ENCODE measurements around the gene ERFE. TPM values are rescaled to one million over a fixed set of nuclear protein-coding genes. Genes with fewer than 3 reads are reported as not detected.
"Not testable (repeated sequence)": the region's sequence is repeated elsewhere in the genome, so short reads cannot be mapped to it uniquely, and the experiment has no call there.

The ERFE gene
- total and polyA plus RNA-seq, 9 donors, result 6.1 to 25.0 (median 9.2) TPM

DNA sequence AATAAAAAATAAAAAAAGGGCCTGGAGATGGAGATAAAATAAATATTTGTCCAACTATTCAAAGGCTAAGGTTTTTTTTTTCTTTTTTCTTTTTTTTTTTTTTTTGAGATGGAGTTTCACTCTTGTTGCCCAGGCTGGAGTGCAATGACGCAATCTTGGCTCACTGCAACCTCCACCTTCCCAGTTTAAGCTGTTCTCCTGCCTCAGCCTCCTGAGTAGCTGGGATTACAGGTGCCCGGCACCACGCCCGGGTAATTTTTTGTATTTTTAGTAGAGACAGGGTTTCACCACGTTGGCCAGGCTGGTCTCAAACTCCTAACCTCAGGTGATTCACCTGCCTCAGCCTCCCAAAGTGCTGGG, 12.3 kb downstream of the ERFE start:
- H3K27me3 ChIP-seq (ENCODE audit: control insufficient read depth, insufficient read depth, low read length); DNase-seq; H3K9me3 ChIP-seq (replicated peaks; ENCODE audit: control insufficient read depth, low read depth, low read length); H3K27ac ChIP-seq (ENCODE audit: low read length); H3K4me1 ChIP-seq (ENCODE audit: control insufficient read depth, insufficient read depth, low read length); H3K4me3 ChIP-seq (ENCODE audit: low read length): not testable (repeated sequence)
- no CpG with 5 or more reads among the region's 5 CpGs for WGBS (ENCODE audit: insufficient coverage)
- H3K36me3 ChIP-seq (ENCODE audit: control insufficient read depth, insufficient read depth, low read length), result peaks cover 79% of the 10 kb centered on the region

DNA sequence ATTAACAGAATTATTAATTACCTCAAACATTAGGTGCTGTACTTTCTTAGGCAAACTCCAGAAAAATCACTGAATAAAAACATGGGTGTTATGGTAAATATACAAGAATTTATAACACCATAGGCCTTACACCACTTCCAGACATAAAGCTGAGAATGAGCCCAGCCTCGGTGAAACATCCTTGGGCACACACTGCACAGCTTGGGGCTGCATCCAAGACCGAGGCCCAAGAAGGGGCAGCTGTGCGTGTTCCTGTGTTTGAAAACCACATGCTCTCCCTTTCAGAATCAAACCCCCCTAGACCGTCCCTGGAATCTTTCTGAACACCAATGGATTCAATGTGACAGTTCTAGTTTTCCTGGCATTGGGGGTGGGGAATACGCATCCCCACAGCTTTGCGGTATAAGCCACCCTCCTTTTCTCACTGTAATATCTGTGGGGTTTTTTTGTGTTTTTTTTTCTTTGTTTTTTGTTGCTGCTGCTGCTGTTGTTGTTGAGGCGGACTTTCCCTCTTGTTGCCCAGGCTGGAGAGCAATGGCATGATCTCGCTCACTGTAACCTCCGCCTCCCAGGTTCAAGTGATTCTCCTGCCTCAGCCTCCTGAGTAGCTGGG, 12.9 kb downstream of the ERFE start:
- no peak for DNase-seq
- 41% methylated on average over 3 of the region's 9 CpGs for WGBS (ENCODE audit: insufficient coverage)
- H3K9me3 ChIP-seq (replicated peaks; ENCODE audit: control insufficient read depth, low read depth, low read length), result no peaks in the 10 kb centered on the region
- H3K36me3 ChIP-seq (ENCODE audit: control insufficient read depth, insufficient read depth, low read length), result peaks cover 84% of the 10 kb centered on the region
- peaks cover 2% of the 10 kb centered on the region for H3K4me1 ChIP-seq (ENCODE audit: control insufficient read depth, insufficient read depth, low read length)
- no peaks in the 10 kb centered on the region for H3K27me3 ChIP-seq (ENCODE audit: control insufficient read depth, insufficient read depth, low read length)
- no peak overlapping the region for H3K4me3 ChIP-seq (ENCODE audit: low read length)
- H3K27ac ChIP-seq (ENCODE audit: low read length), result no peak overlapping the region

DNA sequence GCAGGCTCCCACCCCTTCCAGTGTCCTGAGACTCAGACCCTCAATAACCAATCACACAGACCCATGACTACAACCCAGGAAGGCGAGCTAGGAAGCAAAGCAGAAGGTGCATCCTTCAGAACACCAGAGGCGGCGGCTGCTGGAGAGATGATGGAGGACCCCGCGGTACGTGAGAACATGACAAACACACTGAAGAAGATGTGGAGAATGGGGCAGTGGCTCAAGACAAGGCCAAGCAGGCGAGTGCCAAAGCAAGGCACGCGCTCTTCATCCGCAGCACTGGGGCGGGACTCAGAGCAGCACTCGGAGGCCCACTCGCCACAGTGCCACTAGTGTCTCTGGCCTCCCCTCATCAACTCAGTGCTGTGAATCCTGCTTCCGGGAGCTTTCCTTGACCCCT, 13.7 kb downstream of the ERFE start:
- Histone ChIP-seq H3K27ac (ENCODE audit: low read length) (no peak overlapping the region), H3K4me1 (ENCODE audit: control insufficient read depth, insufficient read depth, low read length) (peaks cover 2% of the 10 kb centered on the region), H3K27me3 (ENCODE audit: control insufficient read depth, insufficient read depth, low read length) (no peaks in the 10 kb centered on the region), H3K4me3 (ENCODE audit: low read length) (no peak overlapping the region), H3K36me3 (ENCODE audit: control insufficient read depth, insufficient read depth, low read length) (peaks cover 79% of the 10 kb centered on the region), H3K9me3 (replicated peaks; ENCODE audit: control insufficient read depth, low read depth, low read length) (no peaks in the 10 kb centered on the region)
- WGBS (ENCODE audit: insufficient coverage), result 96% methylated on average over 13 of the region's 14 CpGs
- no peak for DNase-seq

DNA sequence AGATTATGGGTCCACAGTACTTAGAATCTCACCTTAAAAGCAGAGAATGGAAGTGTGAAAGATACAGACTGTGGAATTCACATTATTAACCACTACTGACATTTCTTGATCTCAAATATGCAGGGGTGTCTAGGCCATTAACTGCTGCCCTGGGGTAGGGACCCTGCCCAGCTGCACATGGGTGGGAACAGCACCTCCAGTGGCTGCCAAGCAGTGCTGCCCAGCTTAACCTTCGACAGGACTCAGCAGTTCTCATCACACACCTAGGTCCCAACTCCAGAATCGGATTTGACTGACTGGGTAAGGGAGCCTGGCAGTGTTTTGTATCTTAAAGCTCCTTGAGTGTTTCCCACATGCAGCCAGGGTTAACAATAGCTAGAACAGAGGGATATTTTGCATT, 14.9 kb downstream of the ERFE start:
- Histone ChIP-seq H3K27ac (ENCODE audit: low read length) (no peak overlapping the region), H3K36me3 (ENCODE audit: control insufficient read depth, insufficient read depth, low read length) (peaks cover 79% of the 10 kb centered on the region), H3K27me3 (ENCODE audit: control insufficient read depth, insufficient read depth, low read length) (no peaks in the 10 kb centered on the region), H3K4me1 (ENCODE audit: control insufficient read depth, insufficient read depth, low read length) (peaks cover 2% of the 10 kb centered on the region), H3K4me3 (ENCODE audit: low read length) (no peak overlapping the region), H3K9me3 (replicated peaks; ENCODE audit: control insufficient read depth, low read depth, low read length) (no peaks in the 10 kb centered on the region)
- 100% methylated on average over 1 of the region's 2 CpGs for WGBS (ENCODE audit: insufficient coverage)
- DNase-seq, result no peak

DNA sequence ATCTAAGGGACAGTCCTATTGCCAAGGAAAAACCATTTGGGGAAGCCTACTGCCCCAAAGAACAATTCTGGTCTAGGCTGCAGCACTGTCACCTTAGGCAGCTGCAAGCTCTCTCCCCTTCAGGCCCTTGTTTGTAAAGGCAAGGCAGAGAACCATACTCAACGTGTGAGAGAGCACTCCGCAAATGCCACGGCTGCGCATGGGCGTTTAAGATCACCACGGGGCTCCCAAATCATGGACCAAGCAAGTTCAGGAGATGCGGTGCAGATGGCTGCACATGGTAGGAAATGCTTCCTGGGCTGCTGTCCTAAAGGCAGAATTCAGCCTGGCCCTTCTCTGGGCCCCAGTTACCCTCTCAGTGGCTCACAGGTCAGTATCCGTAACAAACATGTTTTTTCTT, 15.5 kb downstream of the ERFE start:
- no peak for DNase-seq
- no peak overlapping the region for H3K4me3 ChIP-seq (ENCODE audit: low read length)
- H3K27me3 ChIP-seq (ENCODE audit: control insufficient read depth, insufficient read depth, low read length), result no peaks in the 10 kb centered on the region
- H3K9me3 ChIP-seq (replicated peaks; ENCODE audit: control insufficient read depth, low read depth, low read length), result no peaks in the 10 kb centered on the region
- peaks cover 80% of the 10 kb centered on the region for H3K36me3 ChIP-seq (ENCODE audit: control insufficient read depth, insufficient read depth, low read length)
- H3K27ac ChIP-seq (ENCODE audit: low read length), result no peak overlapping the region
- WGBS (ENCODE audit: insufficient coverage), result 94% methylated on average over 8 of the region's 8 CpGs
- H3K4me1 ChIP-seq (ENCODE audit: control insufficient read depth, insufficient read depth, low read length), result peaks cover 2% of the 10 kb centered on the region

DNA sequence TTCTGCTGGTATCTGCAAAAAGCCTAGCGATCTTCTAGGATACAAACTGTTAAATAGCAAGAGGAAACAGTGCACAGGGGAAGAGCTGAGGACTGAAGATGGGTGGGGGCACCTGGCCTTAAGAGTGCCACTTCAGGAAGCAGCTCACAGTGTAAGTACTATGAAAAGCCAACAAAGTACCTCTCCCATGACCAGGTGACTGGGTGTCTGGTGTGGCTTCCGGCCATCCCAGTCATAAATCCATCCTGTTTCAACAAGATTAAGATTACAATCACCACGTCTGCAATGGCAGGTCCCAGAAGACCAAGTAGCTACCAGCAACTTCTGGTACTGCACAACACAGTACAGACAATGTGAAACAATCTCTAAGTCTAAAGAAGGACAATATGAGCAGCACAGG, 15.9 kb downstream of the ERFE start:
- no peak for DNase-seq
- Histone ChIP-seq H3K4me1 (ENCODE audit: control insufficient read depth, insufficient read depth, low read length) (peaks cover 2% of the 10 kb centered on the region), H3K9me3 (replicated peaks; ENCODE audit: control insufficient read depth, low read depth, low read length) (no peaks in the 10 kb centered on the region), H3K27me3 (ENCODE audit: control insufficient read depth, insufficient read depth, low read length) (no peaks in the 10 kb centered on the region), H3K36me3 (ENCODE audit: control insufficient read depth, insufficient read depth, low read length) (peaks cover 82% of the 10 kb centered on the region), H3K4me3 (ENCODE audit: low read length) (no peak overlapping the region), H3K27ac (ENCODE audit: low read length) (no peak overlapping the region)
- WGBS (ENCODE audit: insufficient coverage), result 48% methylated on average over 2 of the region's 3 CpGs

DNA sequence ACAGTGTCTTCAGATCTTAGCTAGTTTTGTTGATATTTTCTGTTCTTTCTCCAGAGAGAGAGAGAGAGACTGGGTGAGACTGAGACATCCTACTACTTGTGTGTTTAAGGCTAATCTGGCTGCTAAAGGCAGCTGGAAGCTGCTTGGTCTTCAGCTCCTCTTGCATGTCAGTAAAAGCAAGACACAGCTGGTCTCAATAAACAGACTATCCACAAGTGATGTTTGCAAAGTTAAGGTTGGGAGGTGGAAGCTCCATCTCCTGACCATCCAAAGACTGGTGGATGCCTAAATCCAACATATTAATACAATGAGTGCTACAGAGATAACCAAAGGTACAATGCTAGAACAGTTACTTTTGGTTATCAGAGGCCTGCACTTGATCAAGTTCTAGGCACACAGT, 17.8 kb downstream of the ERFE start:
- Histone ChIP-seq H3K4me3 (ENCODE audit: low read length) (no peak overlapping the region), H3K36me3 (ENCODE audit: control insufficient read depth, insufficient read depth, low read length) (peaks cover 82% of the 10 kb centered on the region), H3K9me3 (replicated peaks; ENCODE audit: control insufficient read depth, low read depth, low read length) (no peaks in the 10 kb centered on the region), H3K4me1 (ENCODE audit: control insufficient read depth, insufficient read depth, low read length) (no peaks in the 10 kb centered on the region), H3K27me3 (ENCODE audit: control insufficient read depth, insufficient read depth, low read length) (no peaks in the 10 kb centered on the region), H3K27ac (ENCODE audit: low read length) (no peak overlapping the region)
- DNase-seq, result no peak

DNA sequence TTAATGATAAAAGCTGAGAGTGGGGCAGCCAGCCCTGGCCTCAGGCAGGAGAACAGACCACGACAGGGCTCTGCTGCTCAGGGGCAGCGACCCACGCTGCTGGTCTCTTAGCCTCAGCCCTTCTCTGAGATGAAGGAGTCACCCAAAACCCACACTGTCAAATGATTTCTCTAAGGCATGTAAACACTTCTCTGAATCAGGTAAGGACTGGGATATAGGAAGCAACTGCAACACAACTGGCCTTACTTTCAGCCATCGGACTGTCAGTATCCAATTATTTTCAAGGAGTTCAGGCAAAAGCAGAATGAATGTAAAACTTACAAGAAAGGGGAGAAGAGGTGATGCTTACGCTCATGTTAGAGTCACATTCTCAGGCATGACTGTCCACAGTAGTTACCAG, 21.8 kb downstream of the ERFE start:
- Histone ChIP-seq H3K27me3 (ENCODE audit: control insufficient read depth, insufficient read depth, low read length) (no peaks in the 10 kb centered on the region), H3K4me1 (ENCODE audit: control insufficient read depth, insufficient read depth, low read length) (no peaks in the 10 kb centered on the region), H3K4me3 (ENCODE audit: low read length) (no peak overlapping the region), H3K27ac (ENCODE audit: low read length) (no peak overlapping the region), H3K36me3 (ENCODE audit: control insufficient read depth, insufficient read depth, low read length) (peaks cover 74% of the 10 kb centered on the region), H3K9me3 (replicated peaks; ENCODE audit: control insufficient read depth, low read depth, low read length) (no peaks in the 10 kb centered on the region)
- DNase-seq, result no peak
- WGBS (ENCODE audit: insufficient coverage), result 80% methylated on average over 1 of the region's 5 CpGs

DNA sequence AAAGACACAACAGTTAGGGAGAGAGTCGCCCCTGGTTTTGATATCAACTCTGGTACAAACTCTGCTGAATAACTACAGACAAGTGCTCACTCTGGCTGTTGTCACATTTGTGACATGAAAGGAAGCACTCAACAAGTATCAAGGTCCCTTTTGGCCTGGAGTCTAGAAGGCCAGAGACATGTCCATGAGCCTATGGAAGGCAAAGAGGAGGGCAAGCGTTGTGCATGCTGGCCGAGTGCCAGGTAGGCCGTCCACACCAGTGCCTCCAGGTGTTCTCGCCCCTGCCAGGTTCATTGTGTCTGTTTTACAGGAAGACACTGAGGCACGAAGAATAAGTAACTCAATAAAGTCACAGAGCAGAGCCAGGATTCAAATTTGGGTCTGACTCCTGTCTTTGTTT, 23.6 kb downstream of the ERFE start:
- Histone ChIP-seq H3K4me1 (ENCODE audit: control insufficient read depth, insufficient read depth, low read length) (no peaks in the 10 kb centered on the region), H3K36me3 (ENCODE audit: control insufficient read depth, insufficient read depth, low read length) (peaks cover 76% of the 10 kb centered on the region), H3K27me3 (ENCODE audit: control insufficient read depth, insufficient read depth, low read length) (no peaks in the 10 kb centered on the region), H3K9me3 (replicated peaks; ENCODE audit: control insufficient read depth, low read depth, low read length) (no peaks in the 10 kb centered on the region), H3K27ac (ENCODE audit: low read length) (no peak overlapping the region), H3K4me3 (ENCODE audit: low read length) (no peak overlapping the region)
- no peak for DNase-seq
- WGBS (ENCODE audit: insufficient coverage), result 81% methylated on average over 5 of the region's 6 CpGs

DNA sequence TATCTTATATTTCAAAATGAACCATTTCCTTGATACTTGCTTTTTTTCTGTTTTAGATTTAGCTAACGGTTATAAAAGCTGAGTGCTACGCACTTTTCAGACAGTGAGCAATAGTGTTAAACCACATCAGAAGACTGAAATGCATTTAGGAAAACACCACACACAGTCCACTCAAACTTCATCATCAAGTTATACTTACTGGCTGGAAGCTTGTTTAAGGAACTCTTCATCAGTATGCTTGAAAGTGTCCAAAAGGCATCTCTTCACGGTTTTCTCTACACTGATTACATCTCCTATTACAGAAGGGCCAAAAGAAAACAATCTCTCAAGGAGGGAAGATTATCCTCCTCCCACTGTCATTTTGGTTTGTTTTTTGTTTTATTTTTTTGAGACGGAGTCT, 25.1 kb downstream of the ERFE start:
- Histone ChIP-seq H3K4me1 (ENCODE audit: control insufficient read depth, insufficient read depth, low read length) (no peaks in the 10 kb centered on the region), H3K27me3 (ENCODE audit: control insufficient read depth, insufficient read depth, low read length) (no peaks in the 10 kb centered on the region), H3K9me3 (replicated peaks; ENCODE audit: control insufficient read depth, low read depth, low read length) (no peaks in the 10 kb centered on the region), H3K4me3 (ENCODE audit: low read length) (no peak overlapping the region), H3K27ac (ENCODE audit: low read length) (no peak overlapping the region), H3K36me3 (ENCODE audit: control insufficient read depth, insufficient read depth, low read length) (peaks cover 78% of the 10 kb centered on the region)
- WGBS (ENCODE audit: insufficient coverage), result no CpG with 5 or more reads among the region's 4 CpGs
- no peak for DNase-seq
